Measurements from ENCODE around the gene EGFLAM. TPM values are rescaled to one million over a fixed set of nuclear protein-coding genes. Genes with fewer than 3 reads are reported as not detected.

EGFLAM gene
- total RNA-seq, 4 donors from 2014 or later = 15.0 to 103 (median 62.5) TPM

GRCh38 chr5:38228914-38229313 is 29.4 kb upstream of the EGFLAM start:
- TF ChIP-seq, protein P1, sequence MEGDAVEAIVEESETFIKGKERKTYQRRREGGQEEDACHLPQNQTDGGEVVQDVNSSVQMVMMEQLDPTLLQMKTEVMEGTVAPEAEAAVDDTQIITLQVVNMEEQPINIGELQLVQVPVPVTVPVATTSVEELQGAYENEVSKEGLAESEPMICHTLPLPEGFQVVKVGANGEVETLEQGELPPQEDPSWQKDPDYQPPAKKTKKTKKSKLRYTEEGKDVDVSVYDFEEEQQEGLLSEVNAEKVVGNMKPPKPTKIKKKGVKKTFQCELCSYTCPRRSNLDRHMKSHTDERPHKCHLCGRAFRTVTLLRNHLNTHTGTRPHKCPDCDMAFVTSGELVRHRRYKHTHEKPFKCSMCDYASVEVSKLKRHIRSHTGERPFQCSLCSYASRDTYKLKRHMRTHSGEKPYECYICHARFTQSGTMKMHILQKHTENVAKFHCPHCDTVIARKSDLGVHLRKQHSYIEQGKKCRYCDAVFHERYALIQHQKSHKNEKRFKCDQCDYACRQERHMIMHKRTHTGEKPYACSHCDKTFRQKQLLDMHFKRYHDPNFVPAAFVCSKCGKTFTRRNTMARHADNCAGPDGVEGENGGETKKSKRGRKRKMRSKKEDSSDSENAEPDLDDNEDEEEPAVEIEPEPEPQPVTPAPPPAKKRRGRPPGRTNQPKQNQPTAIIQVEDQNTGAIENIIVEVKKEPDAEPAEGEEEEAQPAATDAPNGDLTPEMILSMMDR (IDR thresholded peaks at IDR 0.05) = no peak
- no peak for DNase-seq (ENCODE audit: low spot score)
- ATAC-seq (ENCODE audit: low FRiP score) = no peak

DNA sequence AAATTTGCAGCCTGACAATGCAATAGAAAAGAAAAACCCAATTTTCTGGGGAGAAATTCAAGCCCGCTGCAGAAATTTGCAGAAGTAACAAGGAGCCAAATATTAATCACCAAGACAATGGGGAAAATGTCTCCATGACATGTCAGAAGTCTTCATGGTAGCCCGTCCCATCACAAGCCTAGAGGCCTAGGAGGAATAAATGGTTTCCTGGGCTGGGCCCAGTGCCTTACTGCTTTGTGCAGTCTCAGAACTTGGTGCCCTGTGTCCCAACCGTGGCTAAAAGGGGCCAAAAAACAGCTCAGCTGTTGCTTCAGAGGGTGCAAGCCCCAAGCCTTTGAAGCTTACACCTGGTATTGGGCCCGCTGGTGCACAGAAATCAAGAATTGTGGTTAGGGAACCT is 23.6 kb upstream of the EGFLAM start:
- DNase-seq (ENCODE audit: low spot score) = no peak
- TF ChIP-seq, protein P1 (IDR thresholded peaks at IDR 0.05) = no peak
- no peak for ATAC-seq (ENCODE audit: low FRiP score)

DNA sequence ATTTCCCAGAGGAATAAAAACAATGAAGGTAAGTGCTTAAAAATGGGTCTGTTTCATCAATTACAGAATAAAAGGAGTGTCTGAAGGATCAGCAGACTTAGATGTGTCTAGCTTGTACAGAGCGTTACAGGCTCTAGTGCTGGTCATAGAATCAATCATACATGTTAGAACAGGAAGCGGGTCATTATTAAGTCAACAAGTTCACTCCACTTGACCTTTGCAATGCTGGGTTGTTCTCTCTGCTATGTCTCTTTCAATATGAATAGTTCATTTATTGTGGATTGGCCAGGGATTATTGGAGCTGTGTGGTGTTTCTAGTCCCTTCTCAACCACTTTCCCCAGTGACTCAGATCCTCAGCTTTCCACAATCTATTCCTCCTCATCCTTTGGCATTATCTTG is 20.7 kb upstream of the EGFLAM start:
- TF ChIP-seq, protein P1 (IDR thresholded peaks at IDR 0.05) = no peak
- ATAC-seq (ENCODE audit: low FRiP score) = no peak

DNA sequence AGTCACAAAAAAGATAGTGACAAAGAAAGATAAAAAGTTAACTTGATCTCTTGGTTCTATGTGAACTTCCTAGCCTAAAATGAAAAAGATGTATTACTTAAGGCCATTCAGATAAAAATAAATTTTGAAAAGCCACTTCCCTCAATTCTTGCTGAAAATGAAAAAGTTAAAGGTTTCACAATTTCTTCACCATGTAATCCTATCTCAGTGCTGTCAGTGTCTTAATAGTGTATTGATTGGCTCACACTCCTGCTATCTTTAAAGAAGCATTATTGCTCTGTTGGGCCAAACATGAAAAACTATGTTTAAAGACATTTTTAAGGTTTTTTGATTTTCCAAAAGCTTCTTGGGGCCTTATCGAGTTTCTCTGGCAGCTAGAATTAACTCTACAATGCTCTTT is 18.1 kb upstream of the EGFLAM start:
- ATAC-seq (ENCODE audit: low FRiP score) (no peak), DNase-seq (ENCODE audit: low spot score) (no peak)
- TF ChIP-seq, protein P1 (IDR thresholded peaks at IDR 0.05) = no peak

More for the DNA sequence above, 20.7 kb upstream of the EGFLAM start:
- DNase-seq (ENCODE audit: low spot score) = no peak

DNA sequence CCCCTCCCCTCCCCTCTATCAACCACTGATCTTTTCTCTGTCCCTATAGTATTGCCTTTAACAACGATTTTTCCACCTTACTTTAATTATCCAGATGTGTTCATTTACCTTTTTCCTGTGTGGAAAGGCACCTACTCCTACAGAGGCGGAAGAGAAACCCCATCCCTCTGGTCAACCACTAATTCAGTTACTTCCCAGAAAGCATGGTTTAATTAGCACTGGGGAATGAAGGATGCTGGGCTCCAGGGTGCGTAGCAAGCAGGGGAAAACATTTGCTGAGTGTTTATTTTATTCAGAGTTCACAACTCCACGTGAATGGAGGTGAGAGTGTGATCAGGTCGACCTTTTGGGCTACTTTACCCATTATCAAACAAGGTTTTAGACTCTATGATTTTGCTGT is 16.7 kb upstream of the EGFLAM start:
- ATAC-seq (ENCODE audit: low FRiP score) = no peak
- no peak for DNase-seq (ENCODE audit: low spot score)
- TF ChIP-seq, protein P1 (IDR thresholded peaks at IDR 0.05) = no peak

DNA sequence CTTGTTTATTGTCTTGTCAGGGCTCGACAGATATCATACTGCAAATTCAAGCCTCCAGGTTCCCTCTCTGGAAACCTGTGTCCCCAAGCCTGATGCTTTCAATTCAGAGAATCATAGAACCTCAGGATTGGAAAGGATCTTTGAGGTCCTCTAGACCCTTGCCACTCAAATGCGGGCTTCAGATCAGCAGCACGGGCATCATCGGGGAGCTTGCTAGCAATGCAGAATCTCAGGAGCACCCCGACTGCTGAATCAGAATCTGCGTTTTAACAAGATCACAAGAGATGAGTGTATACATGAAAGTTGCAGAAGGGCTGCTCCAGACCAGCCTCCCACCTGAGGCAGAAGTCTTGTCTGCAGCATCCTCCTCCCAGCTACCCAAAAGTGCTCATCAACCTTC is 13.1 kb upstream of the EGFLAM start:
- TF ChIP-seq, protein P1 (IDR thresholded peaks at IDR 0.05) = no peak
- ATAC-seq (ENCODE audit: low FRiP score) (no peak), DNase-seq (ENCODE audit: low spot score) (no peak)

DNA sequence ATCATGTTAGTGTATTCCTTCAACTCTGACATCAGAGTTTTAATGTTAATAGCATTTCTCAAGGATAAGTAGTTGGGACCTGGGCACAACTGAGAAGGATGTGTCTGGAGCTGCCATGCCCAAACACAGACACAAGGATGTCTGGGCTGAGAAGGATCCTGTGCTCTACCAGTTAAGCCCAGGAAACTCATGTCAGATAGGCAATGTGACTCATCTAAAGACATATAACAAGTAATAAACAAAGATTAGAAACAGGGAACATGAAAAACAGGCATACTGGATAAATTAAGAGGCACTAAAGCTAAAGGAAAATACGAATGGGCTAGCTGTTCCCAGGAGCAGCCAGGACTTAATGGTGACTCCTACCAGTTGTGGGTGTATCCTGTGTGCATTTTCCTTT is 9.1 kb upstream of the EGFLAM start:
- TF ChIP-seq, protein P1 (IDR thresholded peaks at IDR 0.05) = no peak
- DNase-seq (ENCODE audit: low spot score) (no peak), ATAC-seq (ENCODE audit: low FRiP score) (no peak)
